Measurements from ENCODE around the gene ZDHHC11.

Gene ZDHHC11

GRCh38 chr5:889075-889710, 38.4 kb upstream of the ZDHHC11 start:
- DNase-seq (ENCODE audit: low read depth) = no peak
- TF ChIP-seq, protein P1, sequence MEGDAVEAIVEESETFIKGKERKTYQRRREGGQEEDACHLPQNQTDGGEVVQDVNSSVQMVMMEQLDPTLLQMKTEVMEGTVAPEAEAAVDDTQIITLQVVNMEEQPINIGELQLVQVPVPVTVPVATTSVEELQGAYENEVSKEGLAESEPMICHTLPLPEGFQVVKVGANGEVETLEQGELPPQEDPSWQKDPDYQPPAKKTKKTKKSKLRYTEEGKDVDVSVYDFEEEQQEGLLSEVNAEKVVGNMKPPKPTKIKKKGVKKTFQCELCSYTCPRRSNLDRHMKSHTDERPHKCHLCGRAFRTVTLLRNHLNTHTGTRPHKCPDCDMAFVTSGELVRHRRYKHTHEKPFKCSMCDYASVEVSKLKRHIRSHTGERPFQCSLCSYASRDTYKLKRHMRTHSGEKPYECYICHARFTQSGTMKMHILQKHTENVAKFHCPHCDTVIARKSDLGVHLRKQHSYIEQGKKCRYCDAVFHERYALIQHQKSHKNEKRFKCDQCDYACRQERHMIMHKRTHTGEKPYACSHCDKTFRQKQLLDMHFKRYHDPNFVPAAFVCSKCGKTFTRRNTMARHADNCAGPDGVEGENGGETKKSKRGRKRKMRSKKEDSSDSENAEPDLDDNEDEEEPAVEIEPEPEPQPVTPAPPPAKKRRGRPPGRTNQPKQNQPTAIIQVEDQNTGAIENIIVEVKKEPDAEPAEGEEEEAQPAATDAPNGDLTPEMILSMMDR (conservative IDR thresholded peaks at IDR 0.05; ENCODE audit: low read depth, low read length) = no peak
- no peak overlapping the region for H3K4me3 ChIP-seq (ENCODE audit: low read depth, low read length)

GRCh38 chr5:888638-889035, 37.9 kb upstream of the ZDHHC11 start:
- DNase-seq (ENCODE audit: low read depth) = no peak
- TF ChIP-seq, protein P1 (conservative IDR thresholded peaks at IDR 0.05; ENCODE audit: low read depth, low read length) = no peak
- H3K4me3 ChIP-seq (ENCODE audit: low read depth, low read length) = no peak overlapping the region

GRCh38 chr5:887947-888637, 37.3 kb upstream of the ZDHHC11 start:
- no peak overlapping the region for H3K4me3 ChIP-seq (ENCODE audit: low read depth, low read length)
- DNase-seq (ENCODE audit: low read depth) = peak; percentile 50
- TF ChIP-seq, protein P1 (conservative IDR thresholded peaks at IDR 0.05; ENCODE audit: low read depth, low read length) = no peak

DNA sequence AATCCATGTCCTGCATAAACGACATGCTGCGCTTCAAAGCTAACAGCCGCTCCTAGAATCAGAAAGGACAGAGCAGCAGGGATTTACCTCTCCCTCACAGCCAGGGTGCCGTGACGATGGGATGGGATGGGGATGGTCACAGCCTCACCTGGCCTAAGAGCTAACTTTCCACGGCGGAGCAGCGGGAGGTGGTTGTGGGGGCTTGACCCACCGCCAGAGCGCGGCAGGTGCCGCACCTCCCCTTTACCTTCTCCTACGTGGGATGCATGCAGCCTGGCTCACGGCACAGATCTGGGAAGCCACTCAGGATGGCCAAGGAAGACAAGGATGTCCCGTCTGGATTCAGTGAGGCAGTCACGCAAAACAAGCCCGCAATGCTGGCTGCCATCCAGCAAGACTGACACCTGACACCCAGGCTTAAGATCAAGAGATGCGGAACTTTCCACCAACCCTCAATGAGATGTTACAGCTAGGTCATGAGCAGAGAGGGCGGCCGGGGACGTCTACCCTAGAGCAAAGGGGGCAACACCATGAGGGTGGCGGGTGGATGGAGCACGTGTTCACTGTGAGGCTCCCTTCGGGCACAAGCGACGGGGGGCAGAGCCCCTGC, 36.0 kb upstream of the ZDHHC11 start:
- DNase-seq (ENCODE audit: low read depth) = no peak
- TF ChIP-seq, protein P1 (conservative IDR thresholded peaks at IDR 0.05; ENCODE audit: low read depth, low read length) = no peak

DNA sequence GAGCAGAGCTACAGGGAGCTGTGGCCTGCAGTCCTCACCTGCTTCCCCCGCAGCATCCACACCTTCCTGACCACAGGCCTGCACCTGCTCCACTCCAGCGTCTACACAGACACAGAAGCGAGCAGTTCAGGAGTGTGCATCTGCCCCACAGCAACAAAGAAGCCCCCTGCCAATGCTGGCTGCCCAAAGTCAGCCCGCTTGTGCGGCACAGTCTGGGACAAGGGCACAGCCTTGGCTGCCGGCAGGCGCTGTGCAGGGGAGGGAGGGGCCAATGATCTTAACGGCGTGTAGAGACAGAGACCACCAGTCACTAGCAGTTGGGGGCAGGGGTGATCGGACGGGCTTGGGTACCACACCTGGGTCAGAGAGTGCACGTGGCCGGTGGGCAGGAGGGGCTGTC, 35.2 kb upstream of the ZDHHC11 start:
- DNase-seq (ENCODE audit: low read depth) = no peak
- no peak overlapping the region for H3K4me3 ChIP-seq (ENCODE audit: low read depth, low read length)
- TF ChIP-seq, protein P1 (conservative IDR thresholded peaks at IDR 0.05; ENCODE audit: low read depth, low read length) = no peak

More for the DNA sequence above, 36.0 kb upstream of the ZDHHC11 start:
- no peak overlapping the region for H3K4me3 ChIP-seq (ENCODE audit: low read depth, low read length)

DNA sequence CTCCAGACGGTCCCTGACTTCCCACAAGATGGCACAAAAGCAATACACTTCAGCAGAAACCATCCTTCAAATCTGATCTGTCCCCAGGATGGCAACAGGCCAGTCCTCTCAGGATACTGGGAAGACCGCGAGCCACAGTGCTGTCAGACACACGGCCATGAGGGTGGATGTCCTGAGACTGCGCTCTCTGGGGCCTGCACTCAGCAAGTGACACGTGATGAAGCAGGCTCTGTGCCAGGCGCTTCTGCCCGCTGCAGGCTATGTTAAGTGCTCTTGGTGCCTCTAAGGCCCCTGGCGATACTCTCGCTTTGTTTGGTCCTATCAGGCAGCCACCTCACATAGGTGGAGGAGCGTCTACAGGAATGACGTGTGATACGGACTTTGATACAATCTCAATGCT, 34.7 kb upstream of the ZDHHC11 start:
- TF ChIP-seq, protein P1 (conservative IDR thresholded peaks at IDR 0.05; ENCODE audit: low read depth, low read length) = no peak
- no peak overlapping the region for H3K4me3 ChIP-seq (ENCODE audit: low read depth, low read length)
- DNase-seq (ENCODE audit: low read depth) = no peak
